Mesendoderm (in vitro differentiated cells): ENCODE results near the gene MS4A2.

Experiments used
- DNase-seq: peaks from one replicate; pipeline ENCODE4 v3.0.0; 2013
- H2AK5ac ChIP-seq: 2 replicates; pipeline ENCODE4 v1.6.1; 2013; ENCODE audit warnings: low read length, inconsistent platforms
- H2BK120ac ChIP-seq: 2 replicates; pipeline ENCODE4 v1.6.1; 2013; ENCODE audit warnings: low read depth, mild to moderate bottlenecking, low read length, moderate library complexity, mixed read lengths
- H2BK15ac ChIP-seq: replicated peaks from 2 replicates; pipeline ENCODE4 v1.6.1; 2013; ENCODE audit warnings: low read depth, mild to moderate bottlenecking, moderate library complexity
- H2BK5ac ChIP-seq: 2 replicates; pipeline ENCODE4 v1.6.1; 2013; ENCODE audit warnings: low read length, inconsistent platforms
- H3K18ac ChIP-seq: 2 replicates; pipeline ENCODE4 v1.6.1; 2013; ENCODE audit warnings: mild to moderate bottlenecking, low read length, mixed read lengths
- H3K23ac ChIP-seq: one replicate; pipeline ENCODE4 v1.6.1; 2013; ENCODE audit warnings: low read length
- H3K27ac ChIP-seq: 2 replicates; pipeline ENCODE4 v1.5.1; 2013; ENCODE audit warnings: low read depth, mild to moderate bottlenecking, inconsistent platforms, low read length, moderate library complexity
- H3K27me3 ChIP-seq: 2 replicates; pipeline ENCODE4 v1.6.1; 2013; ENCODE audit warnings: low read length, control low read depth, mild to moderate bottlenecking, inconsistent platforms; ENCODE audit not compliant: insufficient read depth, poor library complexity
- H3K36me3 ChIP-seq: 2 replicates; pipeline ENCODE4 v1.6.1; 2013; ENCODE audit warnings: low read length, inconsistent platforms; ENCODE audit not compliant: control insufficient read depth, insufficient read depth
- H3K4ac ChIP-seq: one replicate; pipeline ENCODE4 v1.6.1; 2013; ENCODE audit warnings: low read depth, mild to moderate bottlenecking, low read length, moderate library complexity
- H3K4me1 ChIP-seq: 2 replicates; pipeline ENCODE4 v1.6.1; 2013; ENCODE audit warnings: low read depth, low read length, inconsistent platforms; ENCODE audit not compliant: control insufficient read depth
- H3K4me2 ChIP-seq: 2 replicates; pipeline ENCODE4 v1.6.1; 2013; ENCODE audit warnings: low read length
- H3K4me3 ChIP-seq: 2 replicates; pipeline ENCODE4 v1.5.1; 2013; ENCODE audit warnings: mild to moderate bottlenecking, low read length
- H3K56ac ChIP-seq: one replicate; pipeline ENCODE4 v1.6.1; 2013; ENCODE audit warnings: low read length
- H3K79me1 ChIP-seq: 2 replicates; pipeline ENCODE4 v1.6.1; 2013; ENCODE audit warnings: low read length, inconsistent platforms
- H3K79me2 ChIP-seq: 2 replicates; pipeline ENCODE4 v1.6.1; 2013; ENCODE audit warnings: mild to moderate bottlenecking, low read length; ENCODE audit not compliant: control insufficient read depth, insufficient read depth
- H3K9ac ChIP-seq: 2 replicates; pipeline ENCODE4 v1.6.1; 2013; ENCODE audit warnings: low read length, inconsistent platforms
- H4K5ac ChIP-seq: one replicate; pipeline ENCODE4 v1.6.1; 2013; ENCODE audit warnings: low read length
- H4K8ac ChIP-seq: one replicate; pipeline ENCODE4 v1.6.1; 2013; ENCODE audit warnings: low read depth, mild to moderate bottlenecking, control low read depth, low read length, moderate library complexity
- WGBS: extraction: QIAGEN DNeasy Blood & Tissue Kit; methylation state at CpG from one replicate; pipeline ENCODE4 v1.1.7; 2013; ENCODE audit warnings: low lambda C conversion rate, missing lambda C conversion rate; ENCODE audit not compliant: insufficient coverage; ENCODE audit errors: extremely low coverage; 5-methylcytosine and 5-hydroxymethylcytosine counted together

The MS4A2 gene

DNA sequence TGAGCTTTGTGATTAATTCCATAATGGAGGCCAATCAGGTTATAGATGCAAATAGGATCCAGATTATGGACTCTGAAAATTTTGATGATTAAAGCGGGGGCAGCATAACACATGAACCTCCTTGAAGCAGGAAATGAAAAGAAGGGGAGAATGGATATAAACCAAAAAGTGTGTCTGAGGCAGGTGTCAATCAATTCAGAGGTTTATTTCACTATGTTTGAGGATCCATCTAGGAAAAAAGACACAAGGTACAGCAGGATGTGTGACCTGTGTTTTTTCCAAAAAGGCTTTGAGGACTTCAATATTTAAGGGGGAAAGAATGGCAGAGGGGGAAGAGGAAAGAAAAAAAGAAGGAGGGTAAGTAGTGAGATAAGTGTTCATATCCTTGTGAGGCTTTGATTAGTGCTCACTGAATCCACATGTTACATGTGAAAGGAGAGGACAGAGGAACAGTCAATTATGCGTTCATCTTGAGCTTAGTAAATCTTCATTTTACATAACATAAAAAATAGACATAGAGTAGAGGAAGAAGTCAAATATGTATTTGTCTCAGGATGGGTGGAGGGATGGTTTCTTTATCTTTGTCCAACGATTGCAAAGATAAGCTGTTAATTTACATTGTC is 34.1 kb downstream of the MS4A2 start:
- Histone ChIP-seq H3K23ac (no peak overlapping the region), H3K79me1 (no peaks in the 10 kb centered on the region), H3K27ac (no peak overlapping the region), H3K4me2 (no peak overlapping the region), H3K36me3 (no peaks in the 10 kb centered on the region), H3K9ac (no peak overlapping the region), H3K18ac (no peak overlapping the region), H2AK5ac (no peak overlapping the region), H2BK15ac (no peak overlapping the region), H3K27me3 (no peaks in the 10 kb centered on the region), H3K4ac (no peak overlapping the region), H3K56ac (no peak overlapping the region), H4K8ac (no peak overlapping the region), H2BK120ac (no peak overlapping the region), H4K5ac (no peak overlapping the region), H3K4me1 (peaks cover 5% of the 10 kb centered on the region), H3K4me3 (no peak overlapping the region), H3K79me2 (no peaks in the 10 kb centered on the region), H2BK5ac (no peak overlapping the region)
- WGBS, result no CpG with 5 or more reads among the region's 3 CpGs
- no peak for DNase-seq

DNA sequence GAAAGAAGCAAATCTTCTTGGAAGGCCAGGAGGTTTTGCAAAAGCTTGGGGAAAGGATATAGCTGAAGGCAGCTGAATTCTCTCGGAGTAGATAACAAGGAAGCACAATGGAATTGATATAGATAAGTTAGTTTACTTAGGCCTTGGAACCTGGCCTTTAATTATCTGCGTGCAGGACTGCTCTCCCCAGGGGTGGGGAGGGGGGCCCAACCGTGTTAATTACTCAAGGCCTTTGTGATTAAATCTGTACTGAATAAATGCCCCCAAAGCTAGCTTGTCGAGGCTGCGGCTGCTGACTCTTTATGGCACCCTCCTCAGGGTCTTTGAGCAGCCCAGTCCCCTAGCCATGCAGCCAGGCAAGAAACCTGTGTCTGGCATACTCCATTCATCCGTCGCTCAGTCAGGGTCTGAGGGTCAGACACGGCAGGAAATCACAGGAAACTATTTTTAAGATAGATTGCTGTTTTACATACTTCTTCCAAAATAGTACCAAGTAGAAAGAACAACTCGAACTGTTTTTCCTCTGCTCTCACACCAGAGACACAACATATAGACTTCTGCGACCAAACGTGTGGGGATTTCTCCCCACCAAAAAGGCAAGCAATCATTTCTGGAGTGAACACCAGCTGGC is 36.5 kb downstream of the MS4A2 start:
- no peaks in the 10 kb centered on the region for H3K79me2 ChIP-seq
- no peak overlapping the region for H2AK5ac ChIP-seq
- no peak overlapping the region for H2BK120ac ChIP-seq
- peak; percentile 79 for DNase-seq
- no peak overlapping the region for H3K23ac ChIP-seq
- no peak overlapping the region for H3K4me3 ChIP-seq
- no peak overlapping the region for H3K4me2 ChIP-seq
- WGBS, result no CpG with 5 or more reads among the region's 11 CpGs
- H3K27me3 ChIP-seq, result no peaks in the 10 kb centered on the region
- no peak overlapping the region for H3K18ac ChIP-seq
- H4K5ac ChIP-seq, result no peak overlapping the region
- H3K36me3 ChIP-seq, result no peaks in the 10 kb centered on the region
- H2BK15ac ChIP-seq, result no peak overlapping the region
- no peaks in the 10 kb centered on the region for H3K79me1 ChIP-seq
- H3K9ac ChIP-seq, result no peak overlapping the region
- H3K56ac ChIP-seq, result no peak overlapping the region
- H3K4ac ChIP-seq, result no peak overlapping the region
- H3K4me1 ChIP-seq, result peaks cover 5% of the 10 kb centered on the region
- H4K8ac ChIP-seq, result no peak overlapping the region
- no peak overlapping the region for H3K27ac ChIP-seq
- H2BK5ac ChIP-seq, result no peak overlapping the region

DNA sequence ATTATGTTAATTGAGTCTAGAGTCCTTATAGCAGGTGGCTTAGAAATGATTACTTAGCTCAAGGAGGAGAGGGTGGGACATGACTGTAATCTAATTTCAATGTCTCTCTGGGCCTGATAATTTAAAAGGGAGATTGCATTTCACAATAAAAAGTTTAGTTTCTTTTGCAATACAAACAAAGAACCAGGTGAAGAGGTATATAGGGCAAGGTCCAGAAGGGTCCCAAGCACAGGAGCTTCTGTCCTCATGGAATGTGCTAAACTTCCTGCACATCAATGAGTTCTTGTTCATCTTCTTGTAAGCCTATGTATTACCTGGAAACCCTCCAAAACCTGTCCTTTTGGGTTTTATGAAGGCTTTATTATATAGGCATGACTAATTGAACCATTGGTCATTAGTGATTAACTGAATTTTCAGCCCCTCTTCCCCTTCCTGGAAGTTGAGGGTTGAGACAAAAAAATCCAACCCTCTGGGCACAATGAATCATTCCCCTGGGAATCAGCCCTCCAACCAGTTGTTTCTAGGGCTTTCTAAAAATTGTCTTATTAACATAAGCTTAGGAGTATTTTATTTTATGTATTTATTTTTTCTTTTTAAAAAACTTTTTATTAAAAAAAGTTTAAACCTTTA is 37.6 kb downstream of the MS4A2 start:
- no peak overlapping the region for H3K18ac ChIP-seq
- no peak overlapping the region for H4K8ac ChIP-seq
- H3K23ac ChIP-seq, result no peak overlapping the region
- no peaks in the 10 kb centered on the region for H3K79me2 ChIP-seq
- no peak overlapping the region for H2AK5ac ChIP-seq
- no peak overlapping the region for H2BK5ac ChIP-seq
- DNase-seq, result no peak
- H3K4ac ChIP-seq, result no peak overlapping the region
- no peak overlapping the region for H3K9ac ChIP-seq
- H2BK15ac ChIP-seq, result no peak overlapping the region
- H3K4me2 ChIP-seq, result no peak overlapping the region
- H2BK120ac ChIP-seq, result no peak overlapping the region
- H3K79me1 ChIP-seq, result no peaks in the 10 kb centered on the region
- no peaks in the 10 kb centered on the region for H3K27me3 ChIP-seq
- H3K56ac ChIP-seq, result no peak overlapping the region
- H3K36me3 ChIP-seq, result no peaks in the 10 kb centered on the region
- H4K5ac ChIP-seq, result no peak overlapping the region
- H3K4me1 ChIP-seq, result peaks cover 2% of the 10 kb centered on the region
- H3K27ac ChIP-seq, result no peak overlapping the region
- H3K4me3 ChIP-seq, result no peak overlapping the region

DNA sequence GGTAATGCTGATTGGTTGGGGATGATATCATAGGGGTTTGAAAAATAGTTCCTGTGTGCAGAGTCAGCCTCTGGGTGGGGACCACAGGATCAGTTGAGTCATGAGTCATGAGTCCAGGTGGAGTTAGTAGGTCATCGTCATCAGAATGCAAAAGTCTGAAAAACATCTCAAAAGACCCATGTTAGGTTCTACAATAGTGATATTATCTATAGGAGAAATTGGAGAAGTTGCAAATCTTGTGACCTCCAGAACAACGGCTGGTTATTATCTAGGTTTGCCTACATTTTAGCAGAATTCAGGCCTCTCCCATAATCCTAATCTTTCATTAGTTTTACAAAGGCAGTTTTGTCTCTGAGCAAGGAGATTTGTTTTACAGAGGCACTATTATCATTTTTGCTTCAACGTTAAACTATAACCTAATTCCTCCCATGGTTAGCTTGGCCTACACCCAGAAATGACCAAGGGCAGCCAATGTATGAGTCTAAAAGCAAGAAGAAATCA is 38.9 kb downstream of the MS4A2 start:
- H3K23ac ChIP-seq, result no peak overlapping the region
- no peaks in the 10 kb centered on the region for H3K79me1 ChIP-seq
- whole genome bisulfite sequencing, result no CpG with 5 or more reads among the region's 3 CpGs
- H2AK5ac ChIP-seq, result no peak overlapping the region
- H2BK15ac ChIP-seq, result no peak overlapping the region
- H3K4ac ChIP-seq, result no peak overlapping the region
- no peak overlapping the region for H3K27ac ChIP-seq
- H3K9ac ChIP-seq, result no peak overlapping the region
- H3K36me3 ChIP-seq, result no peaks in the 10 kb centered on the region
- H3K18ac ChIP-seq, result no peak overlapping the region
- no peaks in the 10 kb centered on the region for H3K4me1 ChIP-seq
- no peak overlapping the region for H2BK120ac ChIP-seq
- no peak overlapping the region for H3K56ac ChIP-seq
- H3K4me2 ChIP-seq, result no peak overlapping the region
- no peaks in the 10 kb centered on the region for H3K79me2 ChIP-seq
- no peak overlapping the region for H3K4me3 ChIP-seq
- no peak for DNase-seq
- H3K27me3 ChIP-seq, result no peaks in the 10 kb centered on the region
- H4K5ac ChIP-seq, result no peak overlapping the region
- H2BK5ac ChIP-seq, result no peak overlapping the region
- no peak overlapping the region for H4K8ac ChIP-seq

DNA sequence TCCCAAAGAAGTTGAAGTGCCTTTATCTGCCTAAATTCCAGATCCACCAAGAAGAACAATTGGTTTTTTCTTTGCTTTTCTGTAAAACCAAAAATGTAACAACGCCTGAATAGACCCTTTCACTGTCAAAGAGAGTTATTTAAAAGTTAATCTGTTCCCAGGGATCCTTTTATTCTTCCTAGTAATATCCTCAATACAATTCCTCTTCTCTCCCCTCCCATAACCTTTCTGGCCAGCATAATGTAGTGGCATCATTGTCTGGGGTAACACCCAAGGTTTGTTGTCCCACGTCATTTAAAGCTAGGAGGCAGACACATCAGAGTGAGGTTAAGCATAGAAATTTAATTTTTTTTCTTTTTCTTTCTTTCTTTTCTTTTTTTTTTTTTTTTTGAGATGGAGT is 39.9 kb downstream of the MS4A2 start:
- Histone ChIP-seq H3K18ac (no peak overlapping the region), H3K4ac (no peak overlapping the region), H3K27me3 (no peaks in the 10 kb centered on the region), H3K79me2 (no peaks in the 10 kb centered on the region), H3K56ac (no peak overlapping the region), H4K5ac (no peak overlapping the region), H2BK5ac (no peak overlapping the region), H3K23ac (no peak overlapping the region), H3K36me3 (no peaks in the 10 kb centered on the region), H3K79me1 (no peaks in the 10 kb centered on the region), H2AK5ac (no peak overlapping the region), H3K9ac (no peak overlapping the region), H4K8ac (no peak overlapping the region), H2BK120ac (no peak overlapping the region), H3K4me1 (no peaks in the 10 kb centered on the region), H3K27ac (no peak overlapping the region), H3K4me3 (no peak overlapping the region), H2BK15ac (no peak overlapping the region), H3K4me2 (no peak overlapping the region)
- no peak for DNase-seq
- no CpG with 5 or more reads among the region's 2 CpGs for WGBS
